ENCODE results near the gene MEP1B. TPM values are rescaled to one million over a fixed set of nuclear protein-coding genes. Genes with fewer than 3 reads are reported as not detected.

Gene MEP1B
- total RNA-seq, 3 donors from 2014 or later = 0.15 to 0.33 TPM; not detected in 1

DNA sequence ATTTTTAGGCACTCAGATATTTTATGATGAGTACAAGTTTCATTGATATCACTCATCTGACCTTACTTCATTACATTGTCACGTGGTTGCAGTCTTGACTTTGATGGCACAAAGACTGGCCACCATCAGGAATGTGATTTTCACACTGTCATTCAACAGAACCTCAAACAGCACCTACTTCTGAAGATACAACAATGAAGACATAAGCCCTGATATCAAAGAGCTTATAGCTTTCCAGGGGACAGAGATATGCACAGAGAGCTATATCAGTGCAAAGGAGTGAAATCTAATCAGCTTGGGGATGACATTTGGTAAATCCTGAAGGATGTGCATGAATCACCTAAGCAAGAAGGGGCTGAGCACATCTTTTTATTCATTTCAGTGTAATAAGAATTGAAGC is 72.3 kb downstream of the MEP1B start:
- intact Hi-C loops (cut with DNase I; ENCODE audit: low total_unique reads) = no loop called here
- TF ChIP-seq, protein P1, sequence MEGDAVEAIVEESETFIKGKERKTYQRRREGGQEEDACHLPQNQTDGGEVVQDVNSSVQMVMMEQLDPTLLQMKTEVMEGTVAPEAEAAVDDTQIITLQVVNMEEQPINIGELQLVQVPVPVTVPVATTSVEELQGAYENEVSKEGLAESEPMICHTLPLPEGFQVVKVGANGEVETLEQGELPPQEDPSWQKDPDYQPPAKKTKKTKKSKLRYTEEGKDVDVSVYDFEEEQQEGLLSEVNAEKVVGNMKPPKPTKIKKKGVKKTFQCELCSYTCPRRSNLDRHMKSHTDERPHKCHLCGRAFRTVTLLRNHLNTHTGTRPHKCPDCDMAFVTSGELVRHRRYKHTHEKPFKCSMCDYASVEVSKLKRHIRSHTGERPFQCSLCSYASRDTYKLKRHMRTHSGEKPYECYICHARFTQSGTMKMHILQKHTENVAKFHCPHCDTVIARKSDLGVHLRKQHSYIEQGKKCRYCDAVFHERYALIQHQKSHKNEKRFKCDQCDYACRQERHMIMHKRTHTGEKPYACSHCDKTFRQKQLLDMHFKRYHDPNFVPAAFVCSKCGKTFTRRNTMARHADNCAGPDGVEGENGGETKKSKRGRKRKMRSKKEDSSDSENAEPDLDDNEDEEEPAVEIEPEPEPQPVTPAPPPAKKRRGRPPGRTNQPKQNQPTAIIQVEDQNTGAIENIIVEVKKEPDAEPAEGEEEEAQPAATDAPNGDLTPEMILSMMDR (IDR thresholded peaks at IDR 0.05) = no peak
- no peak for TF ChIP-seq POLR2A (IDR thresholded peaks at IDR 0.05)
- no peak for TF ChIP-seq POLR2AphosphoS5 (IDR thresholded peaks at IDR 0.05)
- no peaks in the 10 kb centered on the region for H3K36me3 ChIP-seq
- H3K27me3 ChIP-seq = no peaks in the 10 kb centered on the region
- H3K27ac ChIP-seq = no peak overlapping the region
- no peaks in the 10 kb centered on the region for H3K4me1 ChIP-seq
- no peak overlapping the region for H3K4me3 ChIP-seq
- no peaks in the 10 kb centered on the region for H3K9me3 ChIP-seq
- no peak for DNase-seq (ENCODE audit: low spot score in 2 of 2)

DNA sequence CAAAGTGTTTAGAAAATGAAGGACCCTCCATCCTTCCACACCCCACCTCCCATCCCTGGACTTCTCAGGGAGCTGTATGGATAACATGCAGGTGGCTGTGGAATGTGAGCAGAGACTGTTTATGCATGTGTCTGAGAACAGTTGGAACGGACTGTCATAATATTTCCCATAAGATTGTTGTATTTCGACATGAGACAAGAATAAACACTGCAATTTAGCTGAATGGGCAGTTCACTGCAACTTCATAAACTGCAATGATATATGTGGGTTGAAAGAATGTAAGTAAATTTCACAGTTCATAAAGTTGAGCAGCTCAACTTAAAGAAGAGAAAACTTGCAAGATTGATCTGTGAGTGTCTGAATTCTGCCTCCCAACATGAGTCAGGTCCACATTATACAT is 74.6 kb downstream of the MEP1B start:
- no peak for DNase-seq (ENCODE audit: low spot score in 2 of 2)
- H3K4me3 ChIP-seq = no peak overlapping the region
- no peaks in the 10 kb centered on the region for H3K36me3 ChIP-seq
- H3K27me3 ChIP-seq = no peaks in the 10 kb centered on the region
- intact Hi-C loops (cut with DNase I; ENCODE audit: low total_unique reads) = no loop called here
- H3K9me3 ChIP-seq = no peaks in the 10 kb centered on the region
- H3K4me1 ChIP-seq = no peaks in the 10 kb centered on the region
- TF ChIP-seq, protein P1 (IDR thresholded peaks at IDR 0.05) = no peak
- TF ChIP-seq POLR2AphosphoS5 (IDR thresholded peaks at IDR 0.05) = no peak
- TF ChIP-seq POLR2A (IDR thresholded peaks at IDR 0.05) = no peak
- no peak overlapping the region for H3K27ac ChIP-seq

DNA sequence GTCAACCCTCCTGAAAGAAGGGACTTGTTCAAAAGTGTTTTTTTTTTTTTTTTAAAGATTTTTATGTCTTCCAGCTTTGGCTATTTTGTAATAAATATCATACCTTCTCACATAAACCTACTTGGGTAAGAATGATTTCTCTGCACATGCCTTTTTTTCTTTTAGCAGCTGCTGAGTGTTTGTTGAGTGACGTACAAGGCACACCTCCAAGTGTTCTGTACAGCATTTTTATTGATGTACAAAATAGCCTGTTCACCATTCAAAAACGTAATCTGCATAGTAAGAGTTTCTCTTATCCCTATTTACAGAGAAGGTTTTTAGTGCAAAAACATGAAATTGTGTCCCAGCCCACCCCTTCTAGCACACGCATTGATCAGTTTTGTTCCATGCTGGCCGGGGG is 77.6 kb downstream of the MEP1B start:
- intact Hi-C loops (cut with DNase I; ENCODE audit: low total_unique reads) = no loop called here
- no peak overlapping the region for H3K4me3 ChIP-seq
- H3K9me3 ChIP-seq = no peaks in the 10 kb centered on the region
- DNase-seq (ENCODE audit: low spot score in 2 of 2) = no peak
- no peaks in the 10 kb centered on the region for H3K4me1 ChIP-seq
- H3K36me3 ChIP-seq = no peaks in the 10 kb centered on the region
- TF ChIP-seq POLR2AphosphoS5 (IDR thresholded peaks at IDR 0.05) (no peak), POLR2A (IDR thresholded peaks at IDR 0.05) (no peak)
- TF ChIP-seq, protein P1 (IDR thresholded peaks at IDR 0.05) = no peak
- H3K27me3 ChIP-seq = no peaks in the 10 kb centered on the region
- no peak overlapping the region for H3K27ac ChIP-seq

Other genes with a start within 250 kb of the MEP1B start
- 10 to 100 TPM; 39.8 to 75.2 (median 49.8) TPM for gene TRAPPC8, start 246.9 kb upstream of the MEP1B start, total RNA-seq
- gene RNF125, start 171.2 kb upstream of the MEP1B start, total RNA-seq = 1 to 10 TPM; 4.5 to 9.3 (median 7.2) TPM
- 10 to 100 TPM; 14.1 to 20.8 (median 20.0) TPM for gene RNF138, start 98.2 kb upstream of the MEP1B start, total RNA-seq